H1 (cell line): ENCODE measurements around the gene FBXL12. TPM values are rescaled to one million over a fixed set of nuclear protein-coding genes. Genes with fewer than 3 reads are reported as not detected.
A peak's percentile ranks its signal among the peaks of the same experiment; 100 is the strongest.

ENCODE experiments used
- CTCF ChIA-PET: fragments of 300-600 bp; sonication (Branson Sonifier 250); formaldehyde crosslinking; loops from one replicate; lab custom pipeline; 2021; ENCODE audit not compliant: partially characterized antibody; lab: Charles Lee
- POLR2A ChIA-PET: fragments of 300-600 bp; sonication (Branson Sonifier 250); formaldehyde crosslinking; loops from one replicate; lab custom pipeline; 2021; ENCODE audit warnings: inconsistent platforms; ENCODE audit not compliant: partially characterized antibody; lab: Charles Lee
- DNase-seq, 2 experiments: peaks; one replicate each; pipeline versions ENCODE4 v3.0.0 to v3.0.0-alpha.2; 2010 to 2022; ENCODE audit warnings: low spot score in 2 of 2, low read depth in 1 of 2, mixed read lengths in 1 of 2
- FAIRE-seq: peaks from 2 replicates; lab custom pipeline; 2011; peaks lifted over from hg19 to GRCh38; lab: Jason Lieb, UNC
- H2AFZ ChIP-seq: 2 replicates; pipeline ENCODE4 v1.8.1; 2012; ENCODE audit warnings: low read length, inconsistent platforms
- H2AK5ac ChIP-seq: 2 replicates; pipeline ENCODE4 v1.6.1; 2013; ENCODE audit warnings: low read depth, low read length
- H2BK120ac ChIP-seq: replicated peaks from 2 replicates; pipeline ENCODE3; 2013; ENCODE audit warnings: low read depth, low read length, inconsistent platforms
- H2BK12ac ChIP-seq: 2 replicates; pipeline ENCODE4 v1.6.1; 2013; ENCODE audit warnings: low read depth, low read length
- H2BK15ac ChIP-seq: 2 replicates; pipeline ENCODE4 v1.6.1; 2013; ENCODE audit warnings: low read length
- H2BK20ac ChIP-seq: 2 replicates; pipeline ENCODE4 v1.6.1; 2013; ENCODE audit warnings: low read length
- H2BK5ac ChIP-seq: 2 replicates; pipeline ENCODE4 v1.6.1; 2013; ENCODE audit warnings: low read depth, low read length
- H3K14ac ChIP-seq: 2 replicates; pipeline ENCODE4 v1.6.1; 2013; ENCODE audit warnings: inconsistent platforms; ENCODE audit not compliant: insufficient read length
- H3K18ac ChIP-seq: 2 replicates; pipeline ENCODE4 v1.6.1; 2013; ENCODE audit warnings: low read length; ENCODE audit errors: extremely low read depth
- H3K23ac ChIP-seq: 2 replicates; pipeline ENCODE4 v1.6.1; 2013; ENCODE audit warnings: inconsistent platforms; ENCODE audit not compliant: insufficient read length
- H3K23me2 ChIP-seq: 2 replicates; pipeline ENCODE4 v1.6.1; 2013; ENCODE audit warnings: low read depth, low read length
- H3K27ac ChIP-seq: 2 replicates; pipeline ENCODE4 v1.6.1; 2011; ENCODE audit warnings: low read depth, low read length, inconsistent platforms
- H3K27me3 ChIP-seq, 4 experiments: replicated peaks in 1 of 4; 1 replicate in 1 of 4; 2 replicates in 3 of 4; pipeline versions ENCODE4 v1.6.1 to v1.8.1; 2011 to 2013; ENCODE audit warnings: low read length in 3 of 4, mild to moderate bottlenecking in 3 of 4, inconsistent platforms in 2 of 4, mixed read lengths in 2 of 4, moderate library complexity in 1 of 4; ENCODE audit not compliant: control insufficient read depth in 3 of 4, insufficient read depth in 3 of 4; ENCODE audit errors: extremely low read depth in 1 of 4
- H3K36me3 ChIP-seq, 4 experiments: 2 replicates each; pipeline versions ENCODE4 v1.6.1 to v1.8.1; 2011 to 2013; ENCODE audit warnings: mild to moderate bottlenecking in 4 of 4, low read length in 3 of 4, moderate library complexity in 2 of 4, control low read depth in 1 of 4, inconsistent platforms in 1 of 4; ENCODE audit not compliant: insufficient read depth in 4 of 4, control insufficient read depth in 2 of 4
- H3K4ac ChIP-seq: replicated peaks from 2 replicates; pipeline ENCODE3; 2013; ENCODE audit warnings: low read length, low read depth, mixed read lengths, inconsistent platforms; ENCODE audit not compliant: insufficient read length
- H3K4me1 ChIP-seq, 4 experiments: replicated peaks in 1 of 4; 1 replicate in 1 of 4; 2 replicates in 3 of 4; pipeline versions ENCODE4 v1.6.1 to v1.8.1; 2011 to 2013; ENCODE audit warnings: low read length in 3 of 4, inconsistent platforms in 2 of 4, mixed read lengths in 1 of 4; ENCODE audit not compliant: insufficient read depth in 4 of 4, control insufficient read depth in 3 of 4
- H3K4me2 ChIP-seq, 2 experiments: 2 replicates each; pipeline versions ENCODE4 v1.6.1 to v1.8.1; 2011 to 2013; ENCODE audit warnings: low read depth in 2 of 2, low read length in 2 of 2, control low read depth in 1 of 2, inconsistent platforms in 1 of 2, mild to moderate bottlenecking in 1 of 2; ENCODE audit not compliant: insufficient read depth in 1 of 2
- H3K4me3 ChIP-seq, 4 experiments: fragments of 200-600, 300-600 bp in 1 of 4; sonication (generic), shearing (Covaris generic), sonication (Bioruptor Twin) in 1 of 4; 2 replicates each; pipeline versions ENCODE4 v1.5.1 to v1.8.1; 2011 to 2016; ENCODE audit warnings: low read length in 4 of 4, low read depth in 3 of 4, control low read depth in 2 of 4, inconsistent platforms in 2 of 4, mild to moderate bottlenecking in 2 of 4, mixed read lengths in 1 of 4, moderate library complexity in 1 of 4; ENCODE audit not compliant: insufficient read depth in 2 of 4; ENCODE audit errors: extremely low read depth in 1 of 4
- H3K56ac ChIP-seq: replicated peaks from 2 replicates; pipeline ENCODE3; 2013; ENCODE audit warnings: low read depth, mild to moderate bottlenecking, mixed read lengths, low read length, inconsistent platforms; ENCODE audit not compliant: insufficient read length
- H3K79me1 ChIP-seq: 2 replicates; pipeline ENCODE4 v1.6.1; 2013; ENCODE audit warnings: low read depth, low read length, control low read depth
- H3K79me2 ChIP-seq, 2 experiments: 2 replicates each; pipeline versions ENCODE4 v1.6.1 to v1.8.1; 2012 to 2013; ENCODE audit warnings: low read length in 2 of 2, mild to moderate bottlenecking in 2 of 2, inconsistent platforms in 1 of 2; ENCODE audit not compliant: insufficient read depth in 2 of 2, control insufficient read depth in 1 of 2
- H3K9ac ChIP-seq, 4 experiments: replicated peaks in 1 of 4; 1 replicate in 1 of 4; 2 replicates in 3 of 4; pipeline versions ENCODE4 v1.6.1 to v1.8.1; 2011 to 2013; ENCODE audit warnings: low read depth in 3 of 4, low read length in 3 of 4, control low read depth in 2 of 4, mild to moderate bottlenecking in 2 of 4, moderate library complexity in 2 of 4, inconsistent platforms in 1 of 4; ENCODE audit errors: extremely low read depth in 1 of 4
- H3K9me3 ChIP-seq, 2 experiments: 2 replicates each; pipeline versions ENCODE4 v1.6.1 to v1.8.1; 2012 to 2013; ENCODE audit warnings: mild to moderate bottlenecking in 2 of 2, moderate library complexity in 2 of 2, control low read depth in 1 of 2, inconsistent platforms in 1 of 2, low read depth in 1 of 2, low read length in 1 of 2, mixed read lengths in 1 of 2; ENCODE audit not compliant: insufficient read depth in 2 of 2
- H4K20me1 ChIP-seq, 2 experiments: replicated peaks in 1 of 2; 2 replicates each; pipeline versions ENCODE3 to v1.8.1; 2011 to 2013; ENCODE audit warnings: inconsistent platforms in 2 of 2, low read length in 2 of 2, mild to moderate bottlenecking in 1 of 2; ENCODE audit not compliant: insufficient read depth in 2 of 2, control insufficient read depth in 1 of 2
- H4K5ac ChIP-seq: 2 replicates; pipeline ENCODE4 v1.6.1; 2013; ENCODE audit warnings: low read length, low read depth, mixed read lengths, inconsistent platforms; ENCODE audit not compliant: insufficient read length
- H4K8ac ChIP-seq: 2 replicates; pipeline ENCODE4 v1.8.0; 2013; ENCODE audit warnings: mild to moderate bottlenecking, moderate library complexity, low read length, inconsistent platforms; ENCODE audit not compliant: insufficient read depth; ENCODE audit errors: extremely low read depth
- H4K91ac ChIP-seq: replicated peaks from 2 replicates; pipeline ENCODE3; 2013; ENCODE audit warnings: low read length, mixed read lengths, inconsistent platforms; ENCODE audit not compliant: insufficient read length
- CHD2 ChIP-seq: IDR thresholded peaks from 2 replicates; pipeline ENCODE4 v1.6.1; 2012; ENCODE audit warnings: low read length, improper control_type of control experiment
- EP300 ChIP-seq, 2 experiments: IDR thresholded peaks; 1 replicate in 1 of 2; 2 replicates in 1 of 2; pipeline ENCODE4 v1.6.1; 2011 to 2012; ENCODE audit warnings: low read depth in 2 of 2, low read length in 2 of 2, mild to moderate bottlenecking in 2 of 2, borderline replicate concordance in 1 of 2, inconsistent platforms in 1 of 2, moderate library complexity in 1 of 2
- EZH2 ChIP-seq: fragments of 200-600 bp; sonication (generic); IDR thresholded peaks from 2 replicates; pipeline ENCODE4 v1.7.1; 2012; ENCODE audit warnings: low read depth, mild to moderate bottlenecking, moderate library complexity, low read length, inconsistent platforms; ENCODE audit not compliant: severe bottlenecking
- HDAC2 ChIP-seq, 2 experiments: fragments of 300-600 bp in 1 of 2; sonication (generic) in 1 of 2; IDR thresholded peaks; 2 replicates each; pipeline ENCODE4 v1.6.1; 2011 to 2012; ENCODE audit warnings: low read depth in 2 of 2, low read length in 2 of 2, mild to moderate bottlenecking in 2 of 2, moderate library complexity in 2 of 2, borderline replicate concordance in 1 of 2, inconsistent platforms in 1 of 2
- JUN ChIP-seq: IDR thresholded peaks from 2 replicates; pipeline ENCODE4 v1.6.1; 2011; ENCODE audit warnings: low read depth, mild to moderate bottlenecking, improper control_type of control experiment, low read length
- JUND ChIP-seq: IDR thresholded peaks from 2 replicates; pipeline ENCODE4 v1.6.1; 2011; ENCODE audit warnings: mild to moderate bottlenecking, improper control_type of control experiment, low read length
- POLR2AphosphoS5 ChIP-seq: IDR thresholded peaks from 2 replicates; pipeline ENCODE4 v1.6.1; 2011; ENCODE audit warnings: low read depth, low read length
- POU5F1 ChIP-seq: IDR thresholded peaks from 2 replicates; pipeline ENCODE4 v1.6.1; 2011; ENCODE audit warnings: low read depth, mild to moderate bottlenecking, low read length, moderate library complexity
- RAD21 ChIP-seq, 2 experiments: IDR thresholded peaks in 1 of 2; conservative IDR thresholded peaks in 1 of 2; 2 replicates each; pipeline ENCODE4 v1.6.1; 2011; ENCODE audit warnings: low read depth in 2 of 2, low read length in 2 of 2, improper control_type of control experiment in 1 of 2, inconsistent platforms in 1 of 2, mild to moderate bottlenecking in 1 of 2, moderate library complexity in 1 of 2
- SP2 ChIP-seq: IDR thresholded peaks from 2 replicates; pipeline ENCODE4 v1.6.1; 2012; ENCODE audit warnings: mild to moderate bottlenecking, low read length, inconsistent platforms
- TBP ChIP-seq: IDR thresholded peaks from 2 replicates; pipeline ENCODE4 v1.6.1; 2011; ENCODE audit warnings: low read depth, low read length, improper control_type of control experiment
- WGBS, 2 experiments: shearing (Covaris generic) in 1 of 2; methylation state at CpG; one replicate each; pipeline versions ENCODE4 v1.1.6 to v1.1.7; 2013 to 2015; ENCODE audit warnings: low lambda C conversion rate in 2 of 2, mixed read lengths in 2 of 2, inconsistent platforms in 1 of 2, low coverage in 1 of 2, missing lambda C conversion rate in 1 of 2; ENCODE audit not compliant: insufficient replicate concordance in 2 of 2, insufficient coverage in 1 of 2, insufficient read length in 1 of 2; ENCODE audit errors: extremely low coverage in 1 of 2, missing lambda C conversion rate in 1 of 2; 5-methylcytosine and 5-hydroxymethylcytosine counted together
- polyA plus RNA-seq, 7 experiments: library from polyadenylated mRNA; depleted of rRNA in 3 of 7; stranded (reverse) in 5 of 7; unstranded in 2 of 7; fragments of >200 nt in 5 of 7; fragments of 200-250 nt in 2 of 7; gene quantifications; 1 replicate in 5 of 7; 2 replicates in 1 of 7; 4 replicates in 1 of 7; pipeline versions ENCODE4 v1.2.1 to v1.2.3, GENCODE V29; 2011 to 2013; ENCODE audit warnings: missing spikeins in 2 of 7, mixed read lengths in 2 of 7
- total RNA-seq: library from RNA; stranded (reverse); fragmentation: NEBNext Ultra II Directional; extraction: Animal tissue kit (Norgen Biotek cat#: 25700); gene quantifications from 2 replicates; pipeline ENCODE4 v1.2.1, GENCODE V29; 2021
- TF ChIP-seq, protein P1 (sequence below): IDR thresholded peaks from 2 replicates; pipeline ENCODE4 v1.6.1; 2011; ENCODE audit warnings: low read depth, mild to moderate bottlenecking, low read length; ENCODE audit not compliant: insufficient read depth

The FBXL12 gene
- total and polyA plus RNA-seq, 2 of the 8 experiments (the other 6 are each of a cell fraction or from before 2014, with no cell fraction given) = 24.6 to 62.3 TPM

GRCh38 chr19:9786819-9787218, 32.1 kb downstream of the FBXL12 start:
- Histone ChIP-seq H3K9ac (no peak overlapping the region), H3K56ac (no peak overlapping the region), H3K79me2 (peaks cover 0 to 9% of the 10 kb centered on the region in 2 experiments; a peak in 3 of 4 replicates), H3K4me1 (peaks cover 0 to 15% (median 2%) of the 10 kb centered on the region in 4 experiments; a peak in 6 of 7 replicates), H3K4me2 (peak overlapping the region; percentile 62 to 77), H2BK20ac (peak overlapping the region; percentile 0; the same call in 1 of the 2 replicates), H3K18ac (no peak overlapping the region), H2AFZ (no peak overlapping the region), H3K27me3 (no peaks in the 10 kb centered on the region), H3K9me3 (no peaks in the 10 kb centered on the region), H4K91ac (peak overlapping the region; percentile 80), H4K8ac (peak overlapping the region; percentile 77; the same call in 1 of the 2 replicates), H3K4ac (peak overlapping the region; percentile 81), H3K27ac (no peak overlapping the region), H3K4me3 (peak overlapping the region in 1 of 4 experiments; percentile 92; a peak in 1 of 8 replicates), H4K5ac (no peak overlapping the region), H3K23ac (no peak overlapping the region), H3K14ac (no peak overlapping the region), H3K79me1 (no peaks in the 10 kb centered on the region), H3K36me3 (no peaks in the 10 kb centered on the region), H2BK120ac (peak overlapping the region; percentile 55), H4K20me1 (no peaks in the 10 kb centered on the region), H2BK12ac (0 out of 2 replicates have a peak overlapping the region, but pooled peaks have one; percentile 84), H2AK5ac (peak overlapping the region; percentile 76; the same call in 1 of the 2 replicates), H2BK5ac (no peak overlapping the region), H3K23me2 (no peaks in the 10 kb centered on the region), H2BK15ac (peak overlapping the region; percentile 46; the same call in 1 of the 2 replicates)
- FAIRE-seq = no peak
- 88% methylated on average over 8 of the region's 8 CpGs; no CpG with 5 or more reads in 1 of the 2 experiments for WGBS, 2 experiments
- ChIA-PET POLR2A (interaction anchor here (1.0 kb wide), 1 partner anchor 164 kb away, joined by 4 read pairs; no protein-coding TSS in a partner anchor), CTCF (no interaction called here)
- DNase-seq = no peak
- TF ChIP-seq RAD21 (IDR thresholded peaks at IDR 0.05 in 1 of 2, conservative IDR thresholded peaks at IDR 0.05 in 1 of 2; ENCODE audit: low read depth in 2 of 2, low read length in 2 of 2) (no peak), CHD2 (no peak), HDAC2 (IDR thresholded peaks at IDR 0.05; ENCODE audit: borderline replicate concordance in 1 of 2, low read depth in 2 of 2, low read length in 2 of 2) (no peak), POLR2AphosphoS5 (no peak), EZH2 (no peak), SP2 (no peak), EP300 (IDR thresholded peaks at IDR 0.05; ENCODE audit: borderline replicate concordance in 1 of 2, low read depth in 2 of 2, low read length in 2 of 2) (no peak), JUND (no peak), TBP (no peak), JUN (no peak), POU5F1 (no peak)
- TF ChIP-seq, protein P1, sequence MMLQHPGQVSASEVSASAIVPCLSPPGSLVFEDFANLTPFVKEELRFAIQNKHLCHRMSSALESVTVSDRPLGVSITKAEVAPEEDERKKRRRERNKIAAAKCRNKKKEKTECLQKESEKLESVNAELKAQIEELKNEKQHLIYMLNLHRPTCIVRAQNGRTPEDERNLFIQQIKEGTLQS = no peak
